HG03520 (cell line): ENCODE measurements around the gene MIA3.
"Not testable (repeated sequence)": the region's sequence is repeated elsewhere in the genome, so short reads cannot be mapped to it uniquely, and the experiment has no call there.

Experiments
- ATAC-seq: cut with Tn5 transposase; IDR thresholded peaks from one replicate; pipeline ENCODE4 v1.9.1; 2021; ENCODE audit warnings: mild to moderate bottlenecking, moderate library complexity; ENCODE audit not compliant: unreplicated experiment

The MIA3 gene, protein sequence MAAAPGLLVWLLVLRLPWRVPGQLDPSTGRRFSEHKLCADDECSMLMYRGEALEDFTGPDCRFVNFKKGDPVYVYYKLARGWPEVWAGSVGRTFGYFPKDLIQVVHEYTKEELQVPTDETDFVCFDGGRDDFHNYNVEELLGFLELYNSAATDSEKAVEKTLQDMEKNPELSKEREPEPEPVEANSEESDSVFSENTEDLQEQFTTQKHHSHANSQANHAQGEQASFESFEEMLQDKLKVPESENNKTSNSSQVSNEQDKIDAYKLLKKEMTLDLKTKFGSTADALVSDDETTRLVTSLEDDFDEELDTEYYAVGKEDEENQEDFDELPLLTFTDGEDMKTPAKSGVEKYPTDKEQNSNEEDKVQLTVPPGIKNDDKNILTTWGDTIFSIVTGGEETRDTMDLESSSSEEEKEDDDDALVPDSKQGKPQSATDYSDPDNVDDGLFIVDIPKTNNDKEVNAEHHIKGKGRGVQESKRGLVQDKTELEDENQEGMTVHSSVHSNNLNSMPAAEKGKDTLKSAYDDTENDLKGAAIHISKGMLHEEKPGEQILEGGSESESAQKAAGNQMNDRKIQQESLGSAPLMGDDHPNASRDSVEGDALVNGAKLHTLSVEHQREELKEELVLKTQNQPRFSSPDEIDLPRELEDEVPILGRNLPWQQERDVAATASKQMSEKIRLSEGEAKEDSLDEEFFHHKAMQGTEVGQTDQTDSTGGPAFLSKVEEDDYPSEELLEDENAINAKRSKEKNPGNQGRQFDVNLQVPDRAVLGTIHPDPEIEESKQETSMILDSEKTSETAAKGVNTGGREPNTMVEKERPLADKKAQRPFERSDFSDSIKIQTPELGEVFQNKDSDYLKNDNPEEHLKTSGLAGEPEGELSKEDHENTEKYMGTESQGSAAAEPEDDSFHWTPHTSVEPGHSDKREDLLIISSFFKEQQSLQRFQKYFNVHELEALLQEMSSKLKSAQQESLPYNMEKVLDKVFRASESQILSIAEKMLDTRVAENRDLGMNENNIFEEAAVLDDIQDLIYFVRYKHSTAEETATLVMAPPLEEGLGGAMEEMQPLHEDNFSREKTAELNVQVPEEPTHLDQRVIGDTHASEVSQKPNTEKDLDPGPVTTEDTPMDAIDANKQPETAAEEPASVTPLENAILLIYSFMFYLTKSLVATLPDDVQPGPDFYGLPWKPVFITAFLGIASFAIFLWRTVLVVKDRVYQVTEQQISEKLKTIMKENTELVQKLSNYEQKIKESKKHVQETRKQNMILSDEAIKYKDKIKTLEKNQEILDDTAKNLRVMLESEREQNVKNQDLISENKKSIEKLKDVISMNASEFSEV (N-terminal part only)

GRCh38 chr1:222618001-222618879 is at the start of gene MIA3:
Gene MIA3 (plus strand): TSS chr1:222618097. CDS start chr1:222618111, 14 bp downstream.
- peak; percentile 50 for ATAC-seq

DNA sequence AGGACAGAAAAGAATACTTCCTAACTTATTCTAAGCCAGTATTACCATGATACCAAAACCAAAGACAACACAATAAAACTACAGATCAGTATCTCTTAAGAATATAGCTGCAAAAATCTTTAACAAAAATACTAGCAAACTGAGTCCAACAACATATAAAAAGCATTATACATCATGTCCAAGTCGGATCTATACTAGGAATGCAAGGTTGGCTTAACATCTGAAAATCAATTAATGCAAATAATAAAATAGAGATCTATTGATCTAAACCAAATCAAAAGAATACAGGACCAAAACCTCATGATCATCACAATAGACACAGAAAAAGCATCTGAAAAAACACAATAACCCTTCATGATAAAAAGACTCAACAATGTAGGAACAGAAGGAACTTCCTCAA is 47.1 kb upstream of the MIA3 start:
- no peak for ATAC-seq

DNA sequence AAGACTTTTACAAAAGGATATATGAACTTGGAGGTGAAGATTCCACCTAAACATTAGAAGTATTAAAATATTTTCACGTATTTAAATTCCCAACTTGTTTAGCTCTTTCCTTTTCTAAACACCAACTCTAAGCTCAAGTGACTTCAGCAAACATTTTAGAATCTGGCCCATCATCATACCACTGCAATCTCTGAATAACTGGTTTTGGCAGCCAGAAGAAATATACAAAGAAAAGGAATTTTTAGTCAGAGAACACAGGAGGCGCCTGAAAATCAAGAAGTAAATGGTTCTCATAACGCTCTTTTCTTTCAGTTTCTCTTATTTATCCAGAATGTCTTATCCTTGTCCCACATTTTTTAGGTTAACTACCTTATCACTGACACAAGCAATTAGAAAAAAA is 38.6 kb upstream of the MIA3 start:
- ATAC-seq, result no peak

GRCh38 chr1:222582099-222582774 is 35.7 kb upstream of the MIA3 start:
- no peak for ATAC-seq

GRCh38 chr1:222583079-222583478 is 34.8 kb upstream of the MIA3 start:
- ATAC-seq, result peak; percentile 81

- no peak for ATAC-seq
Observed at GRCh38 chr1:222586842-222587241, 31.1 kb upstream of the MIA3 start.

DNA sequence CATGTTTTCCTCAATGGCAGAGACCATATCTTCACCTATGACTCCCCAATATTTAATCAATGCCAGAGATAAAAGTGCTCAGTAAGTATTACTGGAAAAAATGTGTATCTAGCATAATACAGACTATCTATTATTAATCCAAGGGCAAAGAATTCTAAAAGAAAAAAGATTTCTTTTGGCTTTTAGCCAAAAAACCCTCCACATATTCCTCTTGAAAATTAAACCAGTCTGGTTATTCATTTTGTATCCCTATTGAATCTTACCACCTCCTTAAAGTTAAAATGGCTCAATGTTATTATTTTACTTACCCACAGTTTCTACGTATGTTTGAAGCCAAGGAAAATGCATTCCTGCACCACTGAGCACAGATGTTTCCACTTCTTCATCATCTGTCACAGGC is 29.8 kb upstream of the MIA3 start:
- ATAC-seq, result no peak

- peak; percentile 99 for ATAC-seq
Observed at GRCh38 chr1:222589462-222590302, 28.2 kb upstream of the MIA3 start, which contains the start of gene TAF1A. Gene TAF1A (minus strand): TSS chr1:222589933.

- no peak for ATAC-seq
Observed at GRCh38 chr1:222592171-222592570, 25.7 kb upstream of the MIA3 start.

DNA sequence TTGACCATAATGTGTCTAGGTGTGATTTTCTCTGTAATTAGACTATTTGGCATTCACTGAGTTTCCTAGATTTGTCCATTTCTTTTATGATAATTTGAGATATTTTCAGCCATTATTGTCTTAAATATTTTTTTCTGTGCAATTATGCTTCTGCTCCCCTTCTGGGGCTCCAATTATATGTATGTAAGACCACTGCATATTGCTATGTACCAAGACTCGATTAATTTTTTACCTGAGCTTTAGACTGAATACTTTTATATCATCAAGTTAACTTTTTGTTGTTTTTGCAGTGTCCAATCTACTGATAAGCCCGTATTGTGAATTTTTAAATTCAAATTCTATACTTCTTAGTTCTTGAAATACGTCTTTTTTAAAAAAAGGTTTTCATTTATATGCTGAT is 23.1 kb upstream of the MIA3 start:
- no peak for ATAC-seq

GRCh38 chr1:222596696-222597095 is 21.2 kb upstream of the MIA3 start:
- ATAC-seq, result no peak

DNA sequence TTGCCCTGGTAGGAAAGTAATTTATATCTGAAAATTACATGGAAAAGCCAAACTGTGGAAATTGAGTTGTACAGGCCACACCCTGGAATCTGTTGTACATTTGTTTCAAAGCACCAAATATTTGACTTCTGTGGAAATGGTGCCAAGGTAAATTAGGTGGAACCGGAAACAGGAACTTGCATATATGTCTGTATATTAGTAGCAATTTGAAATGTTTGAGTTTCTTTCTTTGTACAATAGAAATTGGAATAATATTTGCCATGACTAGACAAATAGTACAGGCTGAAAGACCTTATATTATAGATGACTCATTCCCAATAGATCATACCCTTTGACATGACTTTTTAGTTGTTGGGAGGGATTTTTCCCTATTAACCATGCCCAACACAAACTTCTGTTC is 17.6 kb upstream of the MIA3 start:
- ATAC-seq, result no peak

GRCh38 chr1:222601257-222601656 is 16.6 kb upstream of the MIA3 start:
- no peak for ATAC-seq

DNA sequence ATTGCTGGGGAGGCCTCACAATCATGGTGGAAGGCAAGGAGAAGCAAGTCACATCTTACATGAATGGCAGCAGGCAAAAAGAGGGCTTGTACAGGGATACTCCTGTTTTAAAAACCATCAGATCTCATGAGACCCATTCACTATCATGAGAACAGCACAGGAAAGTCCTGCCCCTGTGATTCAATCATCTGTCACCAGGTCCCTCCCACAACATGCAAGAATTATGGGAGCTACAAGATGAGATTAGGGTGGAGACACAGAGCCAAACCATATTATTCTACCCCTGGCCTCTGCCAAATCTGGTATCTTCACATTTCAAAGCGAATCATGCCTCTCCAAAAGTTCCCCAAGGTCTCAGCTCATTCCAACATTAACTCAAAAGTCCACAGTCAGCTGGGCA is 11.1 kb upstream of the MIA3 start:
- no peak for ATAC-seq

- ATAC-seq, result not testable (repeated sequence)
Observed at GRCh38 chr1:222609111-222609510, 8.8 kb upstream of the MIA3 start.

GRCh38 chr1:222610728-222611127 is 7.2 kb upstream of the MIA3 start:
- ATAC-seq, result no peak

- ATAC-seq, result no peak
Observed at GRCh38 chr1:222613627-222614026, 4.3 kb upstream of the MIA3 start.

GRCh38 chr1:222616525-222616924 is 1.4 kb upstream of the MIA3 start:
- no peak for ATAC-seq
